D721Med (cell line): ENCODE measurements around the gene SLC22A1.
"Not testable (repeated sequence)": the region's sequence is repeated elsewhere in the genome, so short reads cannot be mapped to it uniquely, and the experiment has no call there.

Experiments used
- DNase-seq: peaks from one replicate; pipeline ENCODE4 v3.0.0; 2011; ENCODE audit warnings: low spot score; ENCODE audit not compliant: insufficient read length
- FAIRE-seq: peaks from 2 replicates; lab custom pipeline; 2011; peaks lifted over from hg19 to GRCh38; lab: Jason Lieb, UNC
- CTCF ChIP-seq: IDR thresholded peaks from 2 replicates; pipeline ENCODE4 v1.5.1; 2012; ENCODE audit warnings: mild to moderate bottlenecking, control low read depth; ENCODE audit not compliant: insufficient read depth; ENCODE audit errors: missing control alignments

Gene SLC22A1

DNA sequence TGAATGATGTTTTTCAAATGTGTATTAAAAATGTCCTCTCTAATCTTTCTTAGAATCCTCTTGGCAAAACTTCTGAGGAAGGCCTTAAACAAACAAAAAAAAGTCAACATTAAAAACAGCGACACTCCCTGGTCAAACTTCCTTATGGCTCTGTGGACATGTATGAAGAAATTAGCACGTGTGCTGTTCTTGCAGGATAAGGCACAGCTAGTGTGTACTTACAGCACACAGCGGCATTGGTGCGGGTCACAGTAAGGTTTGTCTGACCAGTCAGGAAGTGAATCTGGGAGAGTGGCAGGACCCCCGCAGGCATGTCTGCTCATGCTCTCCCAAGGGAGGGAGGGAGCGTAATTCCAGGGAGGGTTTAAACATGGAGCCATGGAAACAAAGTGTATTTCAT, 38.8 kb downstream of the SLC22A1 start:
- TF ChIP-seq CTCF = peak; percentile 7
- FAIRE-seq (no peak), DNase-seq (no peak)

GRCh38 chr6:160160929-160161646, 39.5 kb downstream of the SLC22A1 start:
- FAIRE-seq (no peak), DNase-seq (no peak)
- TF ChIP-seq CTCF = no peak

GRCh38 chr6:160161647-160161986, 40.0 kb downstream of the SLC22A1 start:
- TF ChIP-seq CTCF = no peak
- FAIRE-seq = no peak
- no peak for DNase-seq

- no peak for FAIRE-seq
- DNase-seq = no peak
- no peak for TF ChIP-seq CTCF
These were observed 40.5 kb downstream of the SLC22A1 start for GRCh38 chr6:160162030-160162566.

- no peak for TF ChIP-seq CTCF
- DNase-seq = no peak
- no peak for FAIRE-seq
These were observed 41.8 kb downstream of the SLC22A1 start for GRCh38 chr6:160163425-160163824.

GRCh38 chr6:160163912-160164311, 42.3 kb downstream of the SLC22A1 start:
- FAIRE-seq (no peak), DNase-seq (no peak)
- no peak for TF ChIP-seq CTCF

GRCh38 chr6:160165928-160166327, 44.3 kb downstream of the SLC22A1 start:
- FAIRE-seq, DNase-seq: not testable (repeated sequence)
